ENCODE measurements around the gene ZP4. TPM values are rescaled to one million over a fixed set of nuclear protein-coding genes. Genes with fewer than 3 reads are reported as not detected.

Gene ZP4
- total RNA-seq, 1 donor, result not detected

DNA sequence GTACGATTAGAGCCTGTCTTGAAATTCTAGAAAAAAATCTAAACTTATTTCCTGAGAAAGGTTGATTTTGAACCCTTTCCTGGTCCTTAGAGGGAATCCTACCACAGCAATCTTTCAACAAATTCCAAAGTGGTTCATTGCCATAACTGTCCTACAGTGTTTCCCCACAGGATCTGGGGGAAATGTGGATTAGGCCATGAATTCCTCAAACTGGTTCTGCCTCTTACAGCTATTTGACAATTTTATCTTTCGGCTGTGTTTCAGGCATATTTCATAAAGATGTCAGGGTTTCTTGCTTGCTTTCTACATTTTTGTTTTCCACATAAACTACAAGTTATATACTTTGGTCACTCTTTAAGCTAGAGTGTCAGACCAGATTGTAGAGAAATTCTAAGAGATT, 544 bp upstream of the ZP4 start:
- TF ChIP-seq CTCF (IDR thresholded peaks at IDR 0.05; ENCODE audit: extremely low read depth, low read depth, low read length), result no peak
- no peaks in the 10 kb centered on the region for H4K20me1 ChIP-seq (ENCODE audit: insufficient read depth, low read length)
- no peak for DNase-seq (ENCODE audit: insufficient read length, low spot score, missing footprints)
- no peak overlapping the region for H3K27ac ChIP-seq (ENCODE audit: low read depth, low read length)
- H3K27me3 ChIP-seq (ENCODE audit: insufficient read depth, low read length), result no peaks in the 10 kb centered on the region
- H3K36me3 ChIP-seq (ENCODE audit: insufficient read depth, low read length), result no peaks in the 10 kb centered on the region
- no peaks in the 10 kb centered on the region for H3K9me3 ChIP-seq (ENCODE audit: low read depth, low read length)
- H3K4me2 ChIP-seq (ENCODE audit: insufficient read depth, low read length), result no peak overlapping the region
- no peaks in the 10 kb centered on the region for H3K4me1 ChIP-seq (ENCODE audit: insufficient read depth, low read length)
- no peaks in the 10 kb centered on the region for H3K79me2 ChIP-seq (ENCODE audit: insufficient read depth, low read length)
- no peak overlapping the region for H3K4me3 ChIP-seq (ENCODE audit: insufficient read depth, low read length)
- no peak overlapping the region for H2AFZ ChIP-seq (ENCODE audit: low read length)

GRCh38 chr1:237890416-237890815, 306 bp downstream of the ZP4 start:
- Histone ChIP-seq H3K4me3 (ENCODE audit: insufficient read depth, low read length) (no peak overlapping the region), H3K79me2 (ENCODE audit: insufficient read depth, low read length) (no peaks in the 10 kb centered on the region), H4K20me1 (ENCODE audit: insufficient read depth, low read length) (no peaks in the 10 kb centered on the region), H3K9me3 (ENCODE audit: low read depth, low read length) (no peaks in the 10 kb centered on the region), H3K27me3 (ENCODE audit: insufficient read depth, low read length) (no peaks in the 10 kb centered on the region), H3K36me3 (ENCODE audit: insufficient read depth, low read length) (no peaks in the 10 kb centered on the region), H3K4me2 (ENCODE audit: insufficient read depth, low read length) (no peak overlapping the region), H3K27ac (ENCODE audit: low read depth, low read length) (no peak overlapping the region), H3K4me1 (ENCODE audit: insufficient read depth, low read length) (no peaks in the 10 kb centered on the region), H2AFZ (ENCODE audit: low read length) (no peak overlapping the region)
- no peak for TF ChIP-seq CTCF (IDR thresholded peaks at IDR 0.05; ENCODE audit: extremely low read depth, low read depth, low read length)
- DNase-seq (ENCODE audit: insufficient read length, low spot score, missing footprints), result no peak

GRCh38 chr1:237888143-237888542, 2.6 kb downstream of the ZP4 start:
- Histone ChIP-seq H2AFZ (ENCODE audit: low read length) (no peak overlapping the region), H3K4me3 (ENCODE audit: insufficient read depth, low read length) (no peak overlapping the region), H3K79me2 (ENCODE audit: insufficient read depth, low read length) (no peaks in the 10 kb centered on the region), H3K27ac (ENCODE audit: low read depth, low read length) (no peak overlapping the region), H3K9me3 (ENCODE audit: low read depth, low read length) (no peaks in the 10 kb centered on the region), H3K4me2 (ENCODE audit: insufficient read depth, low read length) (no peak overlapping the region), H3K36me3 (ENCODE audit: insufficient read depth, low read length) (no peaks in the 10 kb centered on the region), H3K4me1 (ENCODE audit: insufficient read depth, low read length) (no peaks in the 10 kb centered on the region), H4K20me1 (ENCODE audit: insufficient read depth, low read length) (no peaks in the 10 kb centered on the region), H3K27me3 (ENCODE audit: insufficient read depth, low read length) (no peaks in the 10 kb centered on the region)
- no peak for TF ChIP-seq CTCF (IDR thresholded peaks at IDR 0.05; ENCODE audit: extremely low read depth, low read depth, low read length)
- DNase-seq (ENCODE audit: insufficient read length, low spot score, missing footprints), result no peak

DNA sequence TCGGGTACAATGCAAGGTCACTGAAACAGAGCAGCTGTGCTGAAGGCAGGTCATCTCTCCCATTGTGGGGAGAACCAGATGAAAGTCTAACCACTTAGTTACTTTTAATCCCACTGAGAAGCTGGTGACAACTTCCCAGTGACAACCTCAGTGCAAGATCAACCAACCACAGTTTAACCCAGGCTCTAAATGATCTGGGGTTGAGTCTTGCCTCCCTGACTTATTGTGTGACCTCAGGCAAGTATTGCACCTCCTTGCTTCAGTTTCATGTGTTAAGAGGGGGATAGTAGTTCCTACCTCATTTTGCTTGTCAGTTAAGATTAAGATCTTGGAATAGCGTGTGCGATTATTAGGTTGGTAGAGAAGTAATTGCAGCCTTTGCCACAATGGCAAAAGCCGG, 3.2 kb downstream of the ZP4 start:
- H3K27ac ChIP-seq (ENCODE audit: low read depth, low read length), result no peak overlapping the region
- no peak overlapping the region for H3K4me2 ChIP-seq (ENCODE audit: insufficient read depth, low read length)
- no peaks in the 10 kb centered on the region for H3K4me1 ChIP-seq (ENCODE audit: insufficient read depth, low read length)
- TF ChIP-seq CTCF (IDR thresholded peaks at IDR 0.05; ENCODE audit: extremely low read depth, low read depth, low read length), result no peak
- no peak for DNase-seq (ENCODE audit: insufficient read length, low spot score, missing footprints)
- no peaks in the 10 kb centered on the region for H3K9me3 ChIP-seq (ENCODE audit: low read depth, low read length)
- H3K27me3 ChIP-seq (ENCODE audit: insufficient read depth, low read length), result no peaks in the 10 kb centered on the region
- H4K20me1 ChIP-seq (ENCODE audit: insufficient read depth, low read length), result no peaks in the 10 kb centered on the region
- H3K36me3 ChIP-seq (ENCODE audit: insufficient read depth, low read length), result no peaks in the 10 kb centered on the region
- H3K4me3 ChIP-seq (ENCODE audit: insufficient read depth, low read length), result no peak overlapping the region
- H2AFZ ChIP-seq (ENCODE audit: low read length), result no peak overlapping the region
- no peaks in the 10 kb centered on the region for H3K79me2 ChIP-seq (ENCODE audit: insufficient read depth, low read length)

Data from osteoblast (primary cell).